Body of pancreas (tissue), 4 donors: ENCODE measurements around the gene TTPAL.

ENCODE experiments used
- POLR2A ChIP-seq, 3 donors: fragments of 450-650 bp; IDR thresholded peaks; one replicate each; pipeline ENCODE4 v1.6.1; 2016; ENCODE audit warnings: antibody characterized with exemption in 3 of 3, mild to moderate bottlenecking in 2 of 3
- TF ChIP-seq, protein P1 (sequence below), 7 experiments: fragments of 450-650 bp in 4 of 7; fragments of 200-600 bp in 3 of 7; sonication (generic) in 3 of 7; IDR thresholded peaks; one replicate each; pipeline ENCODE4 v1.5.1; 2016 to 2019; ENCODE audit warnings: antibody characterized with exemption in 7 of 7

GRCh38 chr20:44526129-44526528 lies 50.5 kb downstream of the TTPAL start:
- TF ChIP-seq, protein P1, sequence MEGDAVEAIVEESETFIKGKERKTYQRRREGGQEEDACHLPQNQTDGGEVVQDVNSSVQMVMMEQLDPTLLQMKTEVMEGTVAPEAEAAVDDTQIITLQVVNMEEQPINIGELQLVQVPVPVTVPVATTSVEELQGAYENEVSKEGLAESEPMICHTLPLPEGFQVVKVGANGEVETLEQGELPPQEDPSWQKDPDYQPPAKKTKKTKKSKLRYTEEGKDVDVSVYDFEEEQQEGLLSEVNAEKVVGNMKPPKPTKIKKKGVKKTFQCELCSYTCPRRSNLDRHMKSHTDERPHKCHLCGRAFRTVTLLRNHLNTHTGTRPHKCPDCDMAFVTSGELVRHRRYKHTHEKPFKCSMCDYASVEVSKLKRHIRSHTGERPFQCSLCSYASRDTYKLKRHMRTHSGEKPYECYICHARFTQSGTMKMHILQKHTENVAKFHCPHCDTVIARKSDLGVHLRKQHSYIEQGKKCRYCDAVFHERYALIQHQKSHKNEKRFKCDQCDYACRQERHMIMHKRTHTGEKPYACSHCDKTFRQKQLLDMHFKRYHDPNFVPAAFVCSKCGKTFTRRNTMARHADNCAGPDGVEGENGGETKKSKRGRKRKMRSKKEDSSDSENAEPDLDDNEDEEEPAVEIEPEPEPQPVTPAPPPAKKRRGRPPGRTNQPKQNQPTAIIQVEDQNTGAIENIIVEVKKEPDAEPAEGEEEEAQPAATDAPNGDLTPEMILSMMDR (IDR thresholded peaks at IDR 0.05) = no peak
- no peak for TF ChIP-seq POLR2A (IDR thresholded peaks at IDR 0.05)
